ENCODE results near the gene PLAA.
"Not testable (repeated sequence)": the region's sequence is repeated elsewhere in the genome, so short reads cannot be mapped to it uniquely, and the experiment has no call there.

PLAA gene

GRCh38 chr9:26928902-26929495 lies 18.0 kb downstream of the PLAA start:
- no peak for DNase-seq

DNA sequence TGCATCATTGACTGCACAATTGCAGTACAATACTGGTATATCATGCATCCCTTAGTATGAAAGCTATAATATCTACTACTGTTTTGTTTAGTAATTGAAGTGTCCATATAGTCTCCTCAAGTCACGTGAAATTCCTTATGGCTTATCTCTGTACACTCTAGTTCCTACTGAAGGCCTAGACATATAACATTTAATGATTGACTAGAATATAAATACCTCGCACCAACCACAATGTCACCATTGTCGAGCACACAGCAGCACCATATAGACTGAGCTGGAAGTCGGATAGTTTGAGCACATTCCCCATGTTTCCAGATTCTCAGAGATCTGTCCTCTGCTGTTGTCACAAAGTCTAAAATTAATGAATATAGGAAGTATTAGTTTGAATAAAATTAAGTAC lies 21.4 kb downstream of the PLAA start:
- no peak for DNase-seq

- no peak for DNase-seq
Measured at GRCh38 chr9:26919698-26920097, 27.3 kb downstream of the PLAA start.

- DNase-seq: no peak
Measured at GRCh38 chr9:26913138-26913668, 33.8 kb downstream of the PLAA start.

- DNase-seq: no peak
Measured at GRCh38 chr9:26904671-26905070, 42.4 kb downstream of the PLAA start.

GRCh38 chr9:26904070-26904469 lies 43.0 kb downstream of the PLAA start:
- DNase-seq: no peak

DNA sequence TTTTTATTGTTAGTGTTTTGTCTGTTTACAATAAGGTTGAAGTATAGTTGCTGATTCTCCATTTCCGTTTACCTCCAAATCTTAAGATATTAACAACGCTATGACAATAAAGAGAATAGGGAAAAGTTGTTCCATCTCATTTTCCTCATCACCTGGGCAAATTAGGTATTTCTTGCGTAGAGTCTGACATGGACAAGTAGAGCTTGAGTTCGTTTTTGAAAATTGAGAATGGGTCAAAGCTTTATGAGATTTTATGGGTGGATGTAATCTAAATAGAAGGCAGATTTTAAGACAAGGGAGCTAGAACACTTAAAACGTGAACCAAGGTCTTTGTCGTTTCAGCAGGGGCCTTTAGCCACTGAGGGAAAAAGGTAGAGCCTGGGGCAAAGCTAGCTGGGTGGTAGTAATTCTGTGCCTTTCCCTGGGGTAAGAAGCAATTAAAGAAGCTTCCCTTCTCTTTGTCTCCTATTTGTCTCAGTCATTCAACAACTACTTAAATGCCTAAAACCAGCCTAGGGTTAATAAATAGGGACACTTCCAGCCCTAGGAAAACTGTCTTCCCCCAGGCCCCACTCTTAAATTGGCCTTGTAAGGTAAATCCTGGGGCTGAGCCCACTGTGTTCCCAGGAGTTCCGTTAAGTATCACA lies 53.9 kb downstream of the PLAA start:
- no peak for DNase-seq

- peak; percentile 82 for DNase-seq
Measured at GRCh38 chr9:26892251-26893029, 54.6 kb downstream of the PLAA start, which contains the start of gene CAAP1. CAAP1 (minus strand) TSS chr9:26892802; CDS start chr9:26892715, 87 bp downstream.

GRCh38 chr9:26891726-26892125 lies 55.3 kb downstream of the PLAA start:
- no peak for DNase-seq

- no peak for DNase-seq
Measured at GRCh38 chr9:26888271-26888670, 58.8 kb downstream of the PLAA start.

GRCh38 chr9:26882154-26882553 lies 64.9 kb downstream of the PLAA start:
- no peak for DNase-seq

- DNase-seq: no peak
Measured at GRCh38 chr9:26880262-26880661, 66.8 kb downstream of the PLAA start.

DNA sequence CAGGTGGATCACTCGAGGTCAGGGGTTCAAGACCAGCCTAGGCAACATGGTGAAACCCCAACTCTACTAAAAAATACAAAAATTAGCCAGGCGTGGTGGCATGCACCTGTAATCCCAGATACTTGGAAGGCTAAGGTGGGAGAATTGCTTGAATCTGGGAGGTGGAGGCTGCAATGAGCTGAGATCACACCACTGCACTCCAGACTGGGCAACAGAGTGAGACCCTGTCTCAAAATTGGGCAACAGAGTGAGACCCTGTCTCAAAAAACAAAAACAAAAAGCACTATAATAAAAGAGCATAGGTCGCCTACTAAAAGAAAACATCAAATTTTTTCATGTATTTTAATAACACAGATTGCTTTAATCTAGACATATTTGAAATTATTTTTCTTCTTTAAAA lies 71.9 kb downstream of the PLAA start:
- not testable (repeated sequence) for DNase-seq

DNA sequence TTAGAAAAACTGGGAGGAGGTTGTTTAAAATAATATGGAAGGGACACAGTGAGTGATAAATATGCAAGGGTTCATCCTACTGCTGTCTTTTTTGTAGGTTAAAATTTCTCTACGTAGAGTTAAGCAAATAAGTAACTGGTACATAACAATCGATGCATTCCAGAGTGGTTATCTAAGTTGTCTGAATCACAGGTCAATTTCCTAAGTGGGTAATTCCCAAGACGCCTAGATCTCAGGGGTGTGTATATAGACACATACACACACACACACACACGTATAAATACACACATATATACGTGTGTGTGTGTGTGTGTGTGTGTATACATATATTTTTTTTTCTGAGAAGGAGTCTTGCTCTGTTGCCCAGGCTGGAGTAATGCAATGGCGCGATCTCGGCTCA lies 76.8 kb downstream of the PLAA start:
- DNase-seq: no peak

DNA sequence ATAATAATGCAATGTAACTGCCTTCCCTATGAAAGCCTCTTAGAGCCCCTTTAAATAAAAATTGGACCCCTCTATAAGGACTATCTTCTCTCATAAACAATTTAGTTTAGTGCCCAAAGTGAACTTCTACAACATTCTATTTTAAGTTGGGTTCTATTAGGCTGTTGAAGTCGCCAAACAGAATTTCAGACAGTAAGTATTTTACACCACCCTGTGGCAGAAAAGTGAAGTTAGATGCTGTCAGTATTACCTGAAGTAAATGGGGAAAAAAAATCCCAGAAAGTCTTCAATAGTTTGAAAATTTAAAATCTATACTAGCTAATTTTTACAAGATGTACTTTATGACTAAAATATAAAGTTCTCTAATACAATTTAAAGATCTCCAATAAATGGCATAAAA lies 84.0 kb downstream of the PLAA start:
- no peak for DNase-seq

DNA sequence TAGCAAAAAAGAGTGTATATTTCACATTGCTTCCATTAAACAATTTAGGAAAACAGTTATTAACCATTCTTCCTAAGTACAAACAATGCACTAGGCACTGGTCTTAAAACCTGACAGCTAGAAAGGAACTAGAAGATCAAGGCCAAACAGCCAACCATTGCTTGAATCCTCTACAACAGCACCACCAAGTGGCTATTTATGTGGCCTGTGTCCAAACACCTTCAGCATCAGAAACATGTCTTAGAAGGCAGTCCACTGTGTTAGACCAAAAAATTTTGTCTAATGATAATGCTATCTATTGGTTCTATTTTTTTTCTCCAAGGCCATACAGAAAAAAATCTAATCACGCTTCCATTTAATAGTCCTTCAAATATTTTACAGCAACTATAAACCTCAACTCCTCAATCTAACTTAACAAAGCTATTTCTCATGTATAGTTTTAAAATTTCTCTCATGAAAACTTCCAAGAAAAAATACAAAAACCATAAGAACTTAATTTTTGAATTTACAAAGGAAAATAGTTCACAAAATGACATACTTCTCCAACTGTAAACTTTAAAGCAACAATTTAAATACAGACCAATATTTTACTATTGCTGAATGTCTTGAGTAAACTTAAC lies 90.5 kb downstream of the PLAA start:
- DNase-seq: no peak

Data from NK-92 treated with Interleukin-12 subunit alpha and Interleukin-12 subunit beta, amount 100 ng/mL, for 24 hours (cell line).